SIG-M5 (cell line): ENCODE measurements around the gene CSK.

Source experiments
- DNase-seq: peaks from one replicate; lab custom pipeline; 2025; lab: John Stamatoyannopoulos, UW

The CSK gene

DNA sequence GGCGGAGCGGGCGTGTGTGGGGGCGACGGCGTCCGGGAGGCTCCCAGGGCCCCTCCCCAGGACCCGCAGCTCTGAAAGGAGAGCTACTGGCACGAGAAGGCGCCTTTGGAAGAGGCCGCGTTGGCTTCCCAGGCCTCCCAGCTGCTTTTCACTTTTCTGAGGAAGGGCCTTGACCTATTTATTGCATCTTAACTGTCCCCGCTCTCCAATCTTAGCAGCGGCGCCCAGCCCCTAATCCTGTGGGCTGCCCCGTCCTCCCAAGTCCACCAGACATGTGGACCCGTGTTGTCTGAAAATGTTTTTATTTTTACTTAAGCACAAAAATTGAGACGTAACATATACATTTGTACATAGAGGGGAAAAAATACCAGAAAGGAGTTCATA, 61.6 kb downstream of the CSK start:
- DNase-seq, result no peak

DNA sequence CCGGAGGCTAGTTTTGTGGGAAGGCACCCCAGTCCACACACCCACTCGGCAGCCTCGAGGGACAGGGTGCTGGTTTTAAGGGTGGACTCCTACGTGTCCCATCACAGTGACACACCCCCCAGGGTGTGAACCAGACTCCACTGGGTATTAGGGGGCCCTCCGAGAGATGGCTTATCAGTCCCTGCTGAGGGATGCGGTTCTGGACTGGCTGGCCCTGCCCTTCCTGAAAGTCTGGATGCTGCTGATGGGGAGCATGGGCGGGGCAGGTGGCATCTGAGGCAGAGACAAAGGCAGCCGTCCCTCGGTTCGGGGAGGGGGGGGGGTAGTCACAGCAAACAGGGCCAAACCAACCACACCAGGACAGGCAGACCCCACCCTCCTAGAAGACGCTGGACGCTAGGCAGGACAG, 62.0 kb downstream of the CSK start:
- DNase-seq, result no peak

GRCh38 chr15:74844319-74845207, 62.7 kb downstream of the CSK start:
- DNase-seq, result no peak

DNA sequence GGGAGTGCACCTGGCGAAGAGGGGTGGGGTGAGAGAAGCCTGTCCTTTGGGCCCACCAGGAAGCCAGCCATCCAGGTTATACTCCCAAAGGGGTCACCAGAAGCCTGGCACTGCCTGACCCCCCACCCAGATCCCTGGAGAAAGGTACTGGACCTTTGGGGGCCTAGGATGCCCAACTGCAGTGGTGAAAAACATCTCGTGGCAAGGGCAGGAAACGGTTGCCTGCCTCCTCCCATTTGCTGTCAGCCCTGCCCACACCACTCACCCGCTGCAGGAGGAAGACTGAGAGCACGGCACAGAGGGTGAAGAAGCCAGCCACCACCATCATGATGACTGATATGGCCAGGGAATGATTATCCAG, 63.3 kb downstream of the CSK start:
- DNase-seq, result no peak

DNA sequence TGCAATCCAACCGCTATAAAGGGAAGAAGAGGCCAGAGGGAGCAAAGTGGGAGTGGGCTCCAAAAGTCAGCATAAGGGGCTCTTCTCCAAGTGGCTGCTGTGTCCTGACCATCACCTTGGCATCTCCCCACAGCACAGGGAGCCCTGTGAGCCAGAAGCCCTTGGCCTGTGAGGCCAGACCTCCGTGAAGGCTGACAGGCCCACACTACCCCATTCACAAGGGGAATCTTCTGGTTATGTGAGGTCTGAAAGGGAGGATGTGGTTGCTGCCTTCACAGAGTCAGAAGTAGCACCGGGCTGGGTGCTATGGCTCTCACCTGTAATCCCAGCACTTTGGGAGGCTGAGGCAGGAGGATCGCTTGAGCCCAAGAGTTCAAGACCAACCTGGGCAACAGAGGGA, 63.7 kb downstream of the CSK start:
- no peak for DNase-seq

DNA sequence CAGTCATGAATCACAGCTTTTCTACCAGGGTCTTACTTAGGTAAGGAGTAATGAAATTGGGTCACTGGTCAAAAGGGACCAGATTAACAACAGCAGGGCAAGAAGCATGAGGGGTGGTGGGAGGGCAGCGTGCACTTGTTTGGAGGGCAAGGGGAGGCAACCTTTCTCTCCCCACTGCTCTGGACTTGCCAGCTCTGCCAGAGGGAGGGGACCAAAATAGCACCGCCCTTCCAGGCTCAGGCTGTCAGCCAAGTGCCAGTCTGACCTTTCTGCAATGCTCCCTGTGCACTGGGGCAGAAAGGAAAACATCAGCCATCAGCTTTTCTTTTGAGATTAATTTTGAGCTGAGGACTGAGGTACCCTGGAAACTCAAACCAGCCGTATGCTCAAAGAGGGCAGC, 65.6 kb downstream of the CSK start:
- no peak for DNase-seq

DNA sequence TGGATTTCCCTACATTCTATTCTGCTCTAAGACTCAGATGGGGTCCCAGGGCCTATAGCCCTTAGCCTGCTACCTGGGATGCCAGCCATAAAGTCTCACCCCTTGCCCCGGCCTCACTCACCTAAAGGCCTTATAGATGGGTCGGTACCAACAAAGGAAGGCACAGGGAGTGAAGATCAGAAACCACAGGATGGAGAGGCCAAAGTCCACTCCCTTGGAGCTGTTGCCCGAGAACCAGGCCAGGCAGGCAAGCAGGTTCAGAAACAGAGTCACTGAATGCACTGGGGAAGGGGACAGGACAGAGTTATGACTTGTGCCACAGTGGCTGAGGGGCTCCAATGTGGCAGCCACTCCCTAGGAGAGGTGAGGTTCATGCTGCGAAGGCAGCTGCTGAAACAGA, 68.5 kb downstream of the CSK start:
- no peak for DNase-seq

DNA sequence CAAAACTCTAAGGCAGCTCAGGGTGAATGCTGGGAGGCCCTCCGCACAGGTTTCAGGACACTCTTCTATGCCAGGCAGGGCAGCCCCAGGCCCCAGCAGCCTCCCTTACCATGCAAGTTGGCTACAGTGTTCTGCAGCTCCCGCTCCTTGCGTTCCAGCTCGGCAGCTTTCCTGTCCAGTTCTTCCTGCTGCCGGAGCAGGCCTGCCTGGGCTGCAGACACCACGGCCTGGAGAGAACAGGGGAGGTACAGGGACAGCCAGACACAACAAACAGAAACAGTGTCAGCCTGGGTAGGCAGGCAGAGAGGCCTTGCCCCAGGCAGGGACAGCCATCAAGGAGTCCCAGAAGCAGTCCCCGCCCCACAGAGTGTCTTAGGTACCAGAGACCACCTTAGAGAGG, 70.1 kb downstream of the CSK start:
- DNase-seq, result no peak
